Hippocampal formation (tissue), 2 donors: ENCODE results near the gene SMARCD3.

Experiments
- DNase-seq, 2 donors: peaks; one replicate each; lab custom pipeline; 2025; lab: John Stamatoyannopoulos, UW

Gene SMARCD3

GRCh38 chr7:151208253-151208862 is 40.1 kb downstream of the SMARCD3 start:
- DNase-seq, result no peak

- no peak for DNase-seq
Observed at GRCh38 chr7:151207804-151208203, 40.7 kb downstream of the SMARCD3 start.

GRCh38 chr7:151207315-151207714 is 41.2 kb downstream of the SMARCD3 start:
- no peak for DNase-seq

- DNase-seq, result no peak
Observed at GRCh38 chr7:151206914-151207313, 41.6 kb downstream of the SMARCD3 start.

GRCh38 chr7:151205730-151206129 is 42.8 kb downstream of the SMARCD3 start:
- DNase-seq, result no peak

- DNase-seq, result no peak
Observed at GRCh38 chr7:151204383-151205032, 44.0 kb downstream of the SMARCD3 start.

- no peak for DNase-seq
Observed at GRCh38 chr7:151202836-151203235, 45.7 kb downstream of the SMARCD3 start.

DNA sequence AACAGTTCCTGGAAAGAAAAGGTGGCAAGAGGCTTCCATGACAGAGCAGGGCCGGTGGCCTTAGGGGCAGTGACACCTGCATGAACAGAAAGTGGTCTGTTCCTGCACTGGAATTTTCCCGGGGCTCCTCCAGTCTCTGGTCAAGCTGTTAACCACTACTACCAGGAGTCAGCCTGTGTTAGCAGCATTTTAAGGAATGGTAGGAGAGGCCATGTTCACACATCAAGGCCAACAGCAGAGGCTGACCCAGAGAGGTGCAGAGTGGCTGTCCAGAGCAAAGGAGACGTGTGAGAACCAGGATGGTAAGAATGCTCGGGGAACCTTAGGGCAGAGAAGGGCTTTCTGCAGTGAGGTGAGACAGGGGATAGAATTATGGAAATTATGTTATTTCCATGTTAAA is 46.7 kb downstream of the SMARCD3 start:
- no peak for DNase-seq

DNA sequence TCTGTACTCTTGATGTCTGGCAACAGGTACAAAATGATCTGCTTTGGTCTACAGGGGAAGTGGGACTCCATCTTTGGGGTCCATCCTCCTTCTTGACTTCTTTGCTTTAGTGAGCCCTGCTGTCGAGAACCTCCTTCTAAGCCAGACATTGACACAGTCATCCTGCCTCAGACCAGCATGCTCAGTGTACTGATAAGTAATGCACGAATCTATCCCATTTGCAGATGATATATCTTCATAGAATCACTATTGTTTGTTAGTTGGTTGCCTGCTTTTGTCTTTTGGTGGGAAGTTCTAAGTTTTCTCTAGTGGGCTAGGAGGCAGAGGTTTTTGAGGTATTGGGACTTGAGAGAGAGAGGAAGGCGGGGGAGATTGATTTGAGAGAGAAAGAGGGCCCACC is 47.1 kb downstream of the SMARCD3 start:
- DNase-seq, result no peak

DNA sequence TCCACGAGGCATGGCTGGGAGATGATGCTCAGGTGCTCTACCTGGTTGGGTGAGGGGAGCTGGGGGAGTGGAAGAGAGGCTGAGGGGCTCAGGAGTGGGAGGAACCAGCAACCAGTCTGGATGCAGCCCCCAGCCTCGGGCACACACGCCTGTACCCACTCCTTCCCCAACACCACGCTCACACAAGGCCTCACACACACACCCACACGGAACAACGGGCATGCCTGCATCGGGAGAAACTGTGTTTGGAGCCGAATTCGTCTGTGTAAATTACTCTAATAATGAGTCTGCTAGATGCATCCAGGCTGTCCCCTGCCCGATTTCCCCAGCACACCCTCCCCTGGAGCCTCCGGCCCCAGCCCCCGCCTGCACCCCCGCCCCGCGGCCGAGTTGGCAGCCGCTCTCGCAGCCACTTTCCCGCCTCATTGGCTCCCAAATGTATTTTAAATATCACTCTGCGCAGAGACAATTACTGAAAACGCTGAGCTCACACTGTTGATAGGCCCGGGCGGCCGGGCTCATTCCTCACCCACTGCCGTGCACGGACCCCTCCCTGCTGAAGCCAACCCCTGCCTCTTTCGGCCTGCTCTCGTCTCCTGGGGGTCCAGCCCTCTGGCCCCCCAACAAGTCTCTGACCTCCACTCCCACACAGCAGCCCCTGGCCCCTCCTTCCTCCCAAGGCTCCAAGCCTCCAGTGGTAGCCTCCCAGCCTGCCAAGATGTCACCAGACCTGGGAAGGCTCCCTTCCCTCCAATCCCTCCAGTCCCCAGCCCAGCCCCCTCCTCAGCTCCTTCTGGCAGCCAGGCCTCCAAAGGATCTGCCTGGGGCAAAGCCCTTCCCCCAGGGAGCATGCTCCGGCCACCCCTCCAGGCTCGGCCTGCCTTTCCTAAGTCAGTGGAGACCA is 49.3 kb downstream of the SMARCD3 start:
- peak in 1 of 2 donors; percentile 7 for DNase-seq

- no peak for DNase-seq
Observed at GRCh38 chr7:151197932-151198331, 50.6 kb downstream of the SMARCD3 start.

- DNase-seq, result no peak
Observed at GRCh38 chr7:151195616-151196450, 52.7 kb downstream of the SMARCD3 start.

- no peak for DNase-seq
Observed at GRCh38 chr7:151194188-151194587, 54.3 kb downstream of the SMARCD3 start.

DNA sequence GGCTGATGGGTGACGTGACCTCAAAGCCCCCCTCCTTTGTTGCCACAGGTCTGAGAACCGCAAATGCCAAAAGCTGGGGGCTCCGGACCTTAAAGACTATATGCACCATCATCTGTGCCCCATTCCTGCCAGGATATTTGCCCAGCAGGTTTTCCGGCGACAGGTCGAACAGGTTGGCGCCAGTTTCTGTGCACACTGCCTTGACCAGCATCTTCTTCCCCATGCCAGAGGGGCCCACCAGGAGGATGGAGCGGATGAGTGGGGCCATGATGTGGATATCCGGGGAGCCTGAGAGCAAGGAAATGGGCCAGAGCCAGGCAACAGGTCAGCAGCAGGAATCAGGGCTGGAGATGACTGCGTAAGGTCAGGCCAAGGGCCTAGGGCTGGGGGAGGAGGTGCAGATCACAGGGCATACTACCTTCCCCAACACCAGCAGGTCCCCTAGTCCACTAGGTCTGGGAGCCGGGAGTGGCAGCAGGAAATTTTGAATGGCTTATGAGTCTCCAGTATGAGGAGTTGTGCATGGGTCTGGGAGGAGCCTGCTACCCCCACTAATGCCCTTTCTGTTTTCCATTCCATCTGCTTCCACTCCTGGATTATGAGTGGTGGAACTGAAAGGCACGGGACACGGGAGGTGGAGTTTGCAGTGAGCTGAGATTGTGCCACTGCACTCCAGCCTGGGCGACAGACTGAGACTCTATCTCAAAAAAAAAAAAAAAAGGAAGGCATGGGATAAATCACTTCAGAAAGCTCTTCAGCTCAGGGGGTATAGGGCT is 55.1 kb downstream of the SMARCD3 start:
- no peak for DNase-seq

DNA sequence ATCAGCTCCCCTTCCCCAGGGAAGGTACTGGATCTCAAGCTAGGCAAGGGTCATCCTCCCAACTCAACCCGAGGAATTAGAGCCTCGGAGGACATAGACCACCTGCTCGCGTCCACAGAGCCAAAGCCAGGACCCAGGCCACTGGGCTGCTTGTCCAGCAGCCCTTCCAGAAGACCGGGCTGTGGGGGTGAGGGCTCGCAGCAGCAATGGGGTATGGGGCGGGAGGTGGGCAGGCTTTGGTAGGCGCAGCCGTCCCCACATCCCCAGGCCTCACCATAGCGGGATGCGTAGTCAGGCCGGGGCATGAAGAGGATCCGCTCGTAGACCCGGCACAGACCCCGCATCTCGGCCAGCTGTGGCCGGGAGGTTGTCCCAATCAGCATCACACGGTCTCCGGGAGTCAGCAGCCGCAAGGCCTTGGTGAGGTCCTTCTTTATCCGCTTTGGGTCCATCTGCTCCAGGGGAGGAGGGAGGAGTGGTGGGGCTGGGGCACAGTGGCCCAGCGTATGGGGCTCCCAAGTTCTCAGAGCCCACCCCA is 56.4 kb downstream of the SMARCD3 start:
- DNase-seq, result no peak

GRCh38 chr7:151191544-151191943 is 57.0 kb downstream of the SMARCD3 start:
- DNase-seq, result no peak

GRCh38 chr7:151189038-151189437 is 59.5 kb downstream of the SMARCD3 start:
- no peak for DNase-seq
